Osteocyte (in vitro differentiated cells): ENCODE measurements around the gene ACTR8. TPM values are rescaled to one million over a fixed set of nuclear protein-coding genes. Genes with fewer than 3 reads are reported as not detected.
A peak's percentile ranks its signal among the peaks of the same experiment; 100 is the strongest.

Experiments
- DNase-seq: peaks from one replicate; pipeline ENCODE4 v3.0.0; 2021; ENCODE audit warnings: mixed read lengths; ENCODE audit not compliant: unreplicated experiment; ENCODE audit errors: extremely low spot score
- H3K27ac Mint-ChIP-seq: one replicate; pipeline ENCODE4 v1.8.0; 2021; ENCODE audit warnings: mild to moderate bottlenecking, mixed read lengths; ENCODE audit not compliant: unreplicated experiment
- H3K27me3 Mint-ChIP-seq: one replicate; pipeline ENCODE4 v1.8.0; 2021; ENCODE audit warnings: mixed read lengths; ENCODE audit not compliant: unreplicated experiment
- H3K36me3 Mint-ChIP-seq: one replicate; pipeline ENCODE4 v1.8.0; 2021; ENCODE audit warnings: mixed read lengths; ENCODE audit not compliant: unreplicated experiment
- H3K4me1 Mint-ChIP-seq: one replicate; pipeline ENCODE4 v1.8.0; 2021; ENCODE audit warnings: mixed read lengths; ENCODE audit not compliant: unreplicated experiment
- H3K4me3 Mint-ChIP-seq: one replicate; pipeline ENCODE4 v1.8.0; 2021; ENCODE audit warnings: mild to moderate bottlenecking, moderate library complexity, mixed read lengths; ENCODE audit not compliant: unreplicated experiment
- H3K9me3 Mint-ChIP-seq: one replicate; pipeline ENCODE4 v1.8.0; 2021; ENCODE audit warnings: mixed read lengths; ENCODE audit not compliant: unreplicated experiment
- total RNA-seq: library from RNA; stranded (reverse); gene quantifications from 2 replicates; pipeline ENCODE4 v1.2.1, GENCODE V29; 2021
- TF ChIP-seq, protein P1 (sequence below): fragments of 200-600 bp; sonication (generic); IDR thresholded peaks from 2 replicates; pipeline ENCODE4 v1.5.0; 2021; ENCODE audit warnings: antibody characterized with exemption, mild to moderate bottlenecking, moderate library complexity

Gene ACTR8
- total RNA-seq, 1 donor from 2014 or later: 40.0 TPM

DNA sequence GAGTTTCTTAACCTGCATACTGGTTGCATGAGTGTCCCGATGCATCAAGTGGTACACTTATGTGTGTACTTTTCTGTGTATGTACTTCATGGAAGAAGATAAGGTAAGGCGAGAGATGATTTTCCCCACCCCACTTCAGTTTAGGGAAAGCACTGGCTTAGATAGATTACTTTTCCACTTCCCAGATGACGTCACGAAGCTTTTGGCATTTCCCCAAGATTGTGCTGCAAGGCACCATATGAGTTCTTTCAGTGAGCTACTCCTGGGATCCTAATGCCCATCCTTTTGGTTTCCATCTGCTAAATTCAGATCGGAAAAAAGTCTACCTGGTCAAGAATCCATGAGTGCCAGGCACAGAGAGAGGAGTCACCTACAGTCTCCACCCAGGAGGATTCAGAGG is 31.1 kb downstream of the ACTR8 start:
- H3K4me3 Mint-ChIP-seq: no peak overlapping the region
- peaks cover 3% of the 10 kb centered on the region for H3K4me1 Mint-ChIP-seq
- DNase-seq: no peak
- no peaks in the 10 kb centered on the region for H3K36me3 Mint-ChIP-seq
- peaks cover 18% of the 10 kb centered on the region for H3K27me3 Mint-ChIP-seq
- H3K9me3 Mint-ChIP-seq: no peaks in the 10 kb centered on the region
- TF ChIP-seq, protein P1, sequence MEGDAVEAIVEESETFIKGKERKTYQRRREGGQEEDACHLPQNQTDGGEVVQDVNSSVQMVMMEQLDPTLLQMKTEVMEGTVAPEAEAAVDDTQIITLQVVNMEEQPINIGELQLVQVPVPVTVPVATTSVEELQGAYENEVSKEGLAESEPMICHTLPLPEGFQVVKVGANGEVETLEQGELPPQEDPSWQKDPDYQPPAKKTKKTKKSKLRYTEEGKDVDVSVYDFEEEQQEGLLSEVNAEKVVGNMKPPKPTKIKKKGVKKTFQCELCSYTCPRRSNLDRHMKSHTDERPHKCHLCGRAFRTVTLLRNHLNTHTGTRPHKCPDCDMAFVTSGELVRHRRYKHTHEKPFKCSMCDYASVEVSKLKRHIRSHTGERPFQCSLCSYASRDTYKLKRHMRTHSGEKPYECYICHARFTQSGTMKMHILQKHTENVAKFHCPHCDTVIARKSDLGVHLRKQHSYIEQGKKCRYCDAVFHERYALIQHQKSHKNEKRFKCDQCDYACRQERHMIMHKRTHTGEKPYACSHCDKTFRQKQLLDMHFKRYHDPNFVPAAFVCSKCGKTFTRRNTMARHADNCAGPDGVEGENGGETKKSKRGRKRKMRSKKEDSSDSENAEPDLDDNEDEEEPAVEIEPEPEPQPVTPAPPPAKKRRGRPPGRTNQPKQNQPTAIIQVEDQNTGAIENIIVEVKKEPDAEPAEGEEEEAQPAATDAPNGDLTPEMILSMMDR: no peak
- no peak overlapping the region for H3K27ac Mint-ChIP-seq

DNA sequence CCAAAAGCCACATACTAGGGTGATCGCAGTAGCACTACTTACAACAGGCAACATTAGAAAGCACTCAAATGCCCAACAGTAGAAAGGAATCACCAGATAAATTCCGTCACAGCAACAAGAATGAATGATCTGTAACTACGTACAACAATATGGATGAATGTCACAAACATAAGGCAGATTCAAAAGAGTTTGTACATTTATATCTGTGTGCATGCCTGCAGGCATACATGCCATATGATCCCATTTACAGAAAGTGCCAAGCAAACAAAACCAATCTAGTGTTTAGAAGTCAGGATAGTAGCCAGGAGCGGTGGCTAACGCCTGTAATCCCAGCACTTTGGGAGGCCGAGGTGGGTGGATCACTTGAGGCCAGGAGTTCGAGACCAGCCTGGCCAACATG is 32.0 kb downstream of the ACTR8 start:
- TF ChIP-seq, protein P1: no peak
- H3K4me1 Mint-ChIP-seq: peaks cover 5% of the 10 kb centered on the region
- peaks cover 18% of the 10 kb centered on the region for H3K27me3 Mint-ChIP-seq
- H3K9me3 Mint-ChIP-seq: no peaks in the 10 kb centered on the region
- no peaks in the 10 kb centered on the region for H3K36me3 Mint-ChIP-seq
- H3K4me3 Mint-ChIP-seq: no peak overlapping the region
- DNase-seq: no peak
- H3K27ac Mint-ChIP-seq: no peak overlapping the region

DNA sequence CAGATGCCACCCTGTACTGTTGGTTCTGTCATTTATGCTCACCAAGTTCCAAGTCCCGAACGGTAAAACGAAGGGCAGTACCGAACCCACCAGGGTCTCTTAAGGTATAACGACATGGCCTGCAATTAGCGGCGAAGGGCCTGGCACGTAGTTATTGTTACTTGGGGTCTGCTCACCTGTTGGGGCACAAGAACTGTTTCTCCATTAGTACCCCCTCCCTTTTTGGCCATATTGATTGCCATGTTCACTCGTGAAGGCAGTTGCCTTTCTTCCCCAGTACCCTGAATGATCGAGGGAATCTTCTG is 35.1 kb downstream of the ACTR8 start:
- H3K9me3 Mint-ChIP-seq: no peaks in the 10 kb centered on the region
- no peaks in the 10 kb centered on the region for H3K36me3 Mint-ChIP-seq
- no peak for DNase-seq
- no peak overlapping the region for H3K27ac Mint-ChIP-seq
- TF ChIP-seq, protein P1: no peak
- peaks cover 5% of the 10 kb centered on the region for H3K4me1 Mint-ChIP-seq
- H3K4me3 Mint-ChIP-seq: peak overlapping the region; percentile 74
- peaks cover 20% of the 10 kb centered on the region for H3K27me3 Mint-ChIP-seq

DNA sequence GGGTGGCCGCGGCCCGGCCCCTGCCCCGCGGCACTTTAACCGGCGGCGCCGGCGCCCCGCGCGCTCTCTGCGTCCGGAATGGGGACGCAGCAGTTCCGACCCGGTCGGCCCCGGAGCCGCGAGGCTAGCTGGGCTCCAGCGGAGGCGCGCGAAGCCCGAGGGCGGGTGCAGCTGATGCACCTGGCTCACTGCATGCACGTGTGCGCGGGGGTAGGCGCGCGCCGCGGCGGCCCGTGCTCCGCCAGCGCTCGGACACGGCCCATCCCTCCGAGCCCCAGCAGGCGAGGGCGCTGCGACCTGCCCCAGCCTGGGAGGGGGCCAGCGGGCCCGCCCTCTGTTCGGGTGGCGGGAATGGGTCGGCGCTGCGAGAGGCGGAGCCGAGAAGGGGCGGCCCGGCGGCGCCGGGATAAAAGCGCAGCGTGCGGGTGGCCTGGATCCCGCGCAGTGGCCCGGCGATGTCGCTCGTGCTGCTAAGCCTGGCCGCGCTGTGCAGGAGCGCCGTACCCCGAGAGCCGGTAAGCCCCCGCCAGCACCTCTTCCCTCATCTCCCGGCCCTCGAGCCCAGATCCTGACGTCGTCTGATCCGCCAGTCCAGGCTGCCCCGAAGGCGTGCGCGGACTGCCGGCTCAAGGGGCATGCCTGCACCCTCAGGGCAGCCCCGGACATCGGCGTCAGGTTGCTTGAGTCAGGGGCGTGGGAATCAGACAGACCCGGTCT is 35.7 kb downstream of the ACTR8 start, which contains the start of the genes CHDH and IL17RB:
CHDH (minus strand) TSS at position 286 of the 717 bp plus-strand sequence. CDS start 22,411 bp downstream, outside the sequence.
IL17RB (plus strand) TSS at position 435 of the 717 bp plus-strand sequence; CDS start at position 456, 21 bp downstream.
- Mint-ChIP-seq H3K36me3 (no peaks in the 10 kb centered on the region), H3K4me1 (peaks cover 5% of the 10 kb centered on the region), H3K27me3 (peaks cover 20% of the 10 kb centered on the region), H3K9me3 (no peaks in the 10 kb centered on the region), H3K27ac (no peak within 1 kb of the TSS), H3K4me3 (peak within 1 kb of the TSS; percentile 76)
- no peak for DNase-seq
- TF ChIP-seq, protein P1: no peak

DNA sequence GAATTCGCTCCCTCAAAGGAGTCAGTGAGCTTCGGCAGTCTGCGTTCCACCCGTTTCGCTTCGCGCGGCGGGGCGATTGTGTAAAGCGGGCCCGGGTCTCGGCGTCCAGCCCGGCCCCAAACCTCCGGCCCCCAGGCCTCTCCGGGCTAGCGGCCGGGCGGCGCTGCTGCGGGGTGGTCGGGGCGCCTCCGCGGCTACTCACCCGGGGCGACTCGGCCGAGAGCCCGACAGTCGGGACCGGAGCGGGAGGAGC is 36.1 kb downstream of the ACTR8 start:
- DNase-seq: no peak
- Mint-ChIP-seq H3K4me1 (peaks cover 5% of the 10 kb centered on the region), H3K9me3 (no peaks in the 10 kb centered on the region), H3K36me3 (no peaks in the 10 kb centered on the region), H3K27me3 (peaks cover 20% of the 10 kb centered on the region), H3K27ac (no peak overlapping the region), H3K4me3 (peak overlapping the region; percentile 76)
- TF ChIP-seq, protein P1: no peak
